Adrenal gland (tissue), 12 donors: ENCODE data around the gene NPVF. TPM values are rescaled to one million over a fixed set of nuclear protein-coding genes. Genes with fewer than 3 reads are reported as not detected.

Experiments used
- DNase-seq, 7 donors: peaks; one replicate each; pipeline ENCODE4 v3.0.0-alpha.2; 2019 to 2020
- H3K27ac ChIP-seq, 5 donors: fragments of 200-600 bp; sonication (generic) in 4 of 5; 1 replicate in 3 of 5; 2 replicates in 2 of 5; pipeline versions ENCODE4 v1.5.1 to v1.8.0; 2016 to 2020; ENCODE audit warnings: mild to moderate bottlenecking in 1 of 5
- H3K27me3 ChIP-seq: fragments of 200-600 bp; 2 replicates; pipeline ENCODE4 v1.8.0; 2021
- H3K36me3 ChIP-seq, 2 donors: fragments of 200-600 bp; replicated peaks in 1 of 2; 1 replicate in 1 of 2; 2 replicates in 1 of 2; pipeline versions ENCODE4 v1.5.1 to v1.8.0; 2018 to 2022
- H3K4me1 ChIP-seq, 2 donors: fragments of 200-600 bp; replicated peaks in 1 of 2; 1 replicate in 1 of 2; 2 replicates in 1 of 2; pipeline versions ENCODE4 v1.5.1 to v1.8.0; 2018 to 2021
- H3K4me3 ChIP-seq, 4 donors: fragments of 200-600 bp; sonication (generic) in 3 of 4; one replicate each; pipeline ENCODE4 v1.5.1; 2016 to 2018
- H3K9me3 ChIP-seq, 3 donors: fragments of 200-600 bp; sonication (generic) in 1 of 3; replicated peaks in 1 of 3; 1 replicate in 2 of 3; 2 replicates in 1 of 3; pipeline versions ENCODE4 v1.5.1 to v1.8.0; 2016 to 2021
- POLR2A ChIP-seq, 2 donors: fragments of 450-650 bp; IDR thresholded peaks; one replicate each; pipeline ENCODE4 v1.6.1; 2017; ENCODE audit warnings: antibody characterized with exemption in 2 of 2, mild to moderate bottlenecking in 2 of 2, moderate library complexity in 1 of 2
- WGBS, 4 donors: extraction: QIAGEN DNeasy Blood & Tissue Kit in 2 of 4; methylation state at CpG; one replicate each; pipeline versions ENCODE4 v1.1.5 to v1.1.7; 2013 to 2017; 5-methylcytosine and 5-hydroxymethylcytosine counted together
- intact Hi-C, 2 donors: fragments of 100-400 bp; cut with DNase I; formaldehyde crosslinking; loops; one replicate each; pipeline versions ENCODE4 v1.14.1 to v1.15.0; 2022 to 2023
- polyA plus RNA-seq, 3 donors: library from polyadenylated mRNA; stranded (reverse); fragments of 200-250 nt in 2 of 3; fragments of 350-450 nt in 1 of 3; fragmentation: Illumina TruSeq in 1 of 3; extraction: RNeasy Lipid Tissue Mini Kit (QIAGEN cat#74804) in 1 of 3; gene quantifications; one replicate each; pipeline ENCODE4 v1.2.3, GENCODE V29; 2013 to 2014
- total RNA-seq, 9 donors: library from RNA; depleted of rRNA in 4 of 9; stranded (reverse); fragments of >200 nt in 4 of 9; fragments of 120-200 nt in 1 of 9; fragmentation: NEBNext Ultra II Directional in 1 of 9; extraction: Animal tissue kit (Norgen Biotek cat#: 25700) in 1 of 9; gene quantifications; one replicate each; pipeline versions ENCODE4 v1.1.0 to v1.2.4, GENCODE V29; 2013 to 2023
- TF ChIP-seq, protein P1 (sequence below), 6 experiments: fragments of 450-650 bp in 4 of 6; fragments of 200-600 bp in 2 of 6; sonication (generic) in 1 of 6; IDR thresholded peaks; 1 replicate in 5 of 6; 2 replicates in 1 of 6; pipeline versions ENCODE4 v1.5.1 to v1.8.0; 2016 to 2021; ENCODE audit warnings: antibody characterized with exemption in 6 of 6, mild to moderate bottlenecking in 2 of 6, moderate library complexity in 1 of 6
- donor health status: healthy with polysubstance abuse.
- donor health status: Bipolar disorder and iron deficiency.
- donor health status: DM: yes; HTN: yes; CAD: no.
- donor health status: DM: no; HTN: no; CAD: no.
- donor health status: DM: no; HTN: no; CAD: no.
- donor health status: DM: yes; HTN: yes; CAD: no.

NPVF gene
- total and polyA plus RNA-seq, 12 donors, result not detected

DNA sequence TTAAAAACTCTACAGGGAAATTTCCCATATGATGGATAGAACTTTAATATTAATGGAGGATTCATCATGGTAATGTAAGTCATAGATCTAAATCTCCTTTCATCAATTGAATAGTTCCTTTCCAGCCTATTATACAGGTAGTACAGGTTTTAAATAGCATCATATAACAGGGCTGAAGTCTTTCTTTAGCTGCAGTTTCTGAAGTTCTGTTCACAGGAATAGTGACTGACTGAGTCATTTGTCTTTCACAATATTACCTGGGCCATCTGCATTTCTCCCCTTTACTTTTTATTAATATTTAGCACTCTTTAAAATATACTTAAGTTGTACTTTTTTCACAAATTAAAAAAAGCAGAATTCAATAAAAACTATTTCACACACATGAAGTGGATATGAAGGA, 12.6 kb upstream of the NPVF start:
- H3K27ac ChIP-seq, result no peak overlapping the region
- intact Hi-C loops, result no loop called here
- DNase-seq, result no peak
- no peaks in the 10 kb centered on the region for H3K9me3 ChIP-seq
- H3K36me3 ChIP-seq, result no peaks in the 10 kb centered on the region
- H3K4me1 ChIP-seq, result peaks cover 0 to 6% of the 10 kb centered on the region in 2 donors
- peaks cover 7% of the 10 kb centered on the region for H3K27me3 ChIP-seq
- no peak overlapping the region for H3K4me3 ChIP-seq
- TF ChIP-seq, protein P1, sequence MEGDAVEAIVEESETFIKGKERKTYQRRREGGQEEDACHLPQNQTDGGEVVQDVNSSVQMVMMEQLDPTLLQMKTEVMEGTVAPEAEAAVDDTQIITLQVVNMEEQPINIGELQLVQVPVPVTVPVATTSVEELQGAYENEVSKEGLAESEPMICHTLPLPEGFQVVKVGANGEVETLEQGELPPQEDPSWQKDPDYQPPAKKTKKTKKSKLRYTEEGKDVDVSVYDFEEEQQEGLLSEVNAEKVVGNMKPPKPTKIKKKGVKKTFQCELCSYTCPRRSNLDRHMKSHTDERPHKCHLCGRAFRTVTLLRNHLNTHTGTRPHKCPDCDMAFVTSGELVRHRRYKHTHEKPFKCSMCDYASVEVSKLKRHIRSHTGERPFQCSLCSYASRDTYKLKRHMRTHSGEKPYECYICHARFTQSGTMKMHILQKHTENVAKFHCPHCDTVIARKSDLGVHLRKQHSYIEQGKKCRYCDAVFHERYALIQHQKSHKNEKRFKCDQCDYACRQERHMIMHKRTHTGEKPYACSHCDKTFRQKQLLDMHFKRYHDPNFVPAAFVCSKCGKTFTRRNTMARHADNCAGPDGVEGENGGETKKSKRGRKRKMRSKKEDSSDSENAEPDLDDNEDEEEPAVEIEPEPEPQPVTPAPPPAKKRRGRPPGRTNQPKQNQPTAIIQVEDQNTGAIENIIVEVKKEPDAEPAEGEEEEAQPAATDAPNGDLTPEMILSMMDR (IDR thresholded peaks at IDR 0.05), result no peak
- no peak for TF ChIP-seq POLR2A (IDR thresholded peaks at IDR 0.05)

DNA sequence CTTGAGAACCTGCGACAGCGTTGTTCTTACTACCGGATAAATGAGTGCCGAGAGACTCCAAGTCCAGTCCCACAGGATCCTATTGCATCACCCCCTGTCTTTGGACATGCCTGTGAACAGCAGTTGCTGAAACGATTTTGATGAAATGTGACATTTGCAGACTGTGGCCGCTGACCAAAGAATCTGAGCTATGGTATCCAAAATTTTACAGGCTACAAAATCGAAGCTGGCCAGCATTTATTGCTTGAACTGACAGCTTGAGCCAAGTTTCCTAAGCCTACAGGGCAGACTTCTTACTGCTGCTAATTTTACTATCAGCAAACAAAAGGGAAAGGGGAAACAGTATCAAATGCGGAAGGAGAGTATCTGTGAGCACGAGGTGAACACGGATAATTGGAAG, 12.1 kb upstream of the NPVF start:
- no peak for TF ChIP-seq POLR2A (IDR thresholded peaks at IDR 0.05)
- TF ChIP-seq, protein P1 (IDR thresholded peaks at IDR 0.05), result no peak
- DNase-seq, result peak in 3 of 7 donors; percentile 5 to 57 (median 30)
- Histone ChIP-seq H3K27ac (no peak overlapping the region), H3K4me3 (no peak overlapping the region), H3K9me3 (no peaks in the 10 kb centered on the region), H3K27me3 (peaks cover 7% of the 10 kb centered on the region), H3K4me1 (peaks cover 0 to 6% of the 10 kb centered on the region in 2 donors), H3K36me3 (no peaks in the 10 kb centered on the region)
- WGBS, 4 donors, result 71 to 80% (median 73%) methylated on average over 10 of the region's 10 CpGs
- intact Hi-C loops, result no loop called here

- no peak overlapping the region for H3K27ac ChIP-seq
- no peak for DNase-seq
- no peaks in the 10 kb centered on the region for H3K36me3 ChIP-seq
- peaks cover 7% of the 10 kb centered on the region for H3K27me3 ChIP-seq
- H3K4me1 ChIP-seq, result peaks cover 0 to 6% of the 10 kb centered on the region in 2 donors
- WGBS, 4 donors, result 84 to 90% (median 88%) methylated on average over 3 of the region's 3 CpGs
- no peak for TF ChIP-seq POLR2A (IDR thresholded peaks at IDR 0.05)
- TF ChIP-seq, protein P1 (IDR thresholded peaks at IDR 0.05), result no peak
- intact Hi-C loops, result no loop called here
- no peaks in the 10 kb centered on the region for H3K9me3 ChIP-seq
- H3K4me3 ChIP-seq, result no peak overlapping the region
These were observed 11.6 kb upstream of the NPVF start for GRCh38 chr7:25239888-25240287.

DNA sequence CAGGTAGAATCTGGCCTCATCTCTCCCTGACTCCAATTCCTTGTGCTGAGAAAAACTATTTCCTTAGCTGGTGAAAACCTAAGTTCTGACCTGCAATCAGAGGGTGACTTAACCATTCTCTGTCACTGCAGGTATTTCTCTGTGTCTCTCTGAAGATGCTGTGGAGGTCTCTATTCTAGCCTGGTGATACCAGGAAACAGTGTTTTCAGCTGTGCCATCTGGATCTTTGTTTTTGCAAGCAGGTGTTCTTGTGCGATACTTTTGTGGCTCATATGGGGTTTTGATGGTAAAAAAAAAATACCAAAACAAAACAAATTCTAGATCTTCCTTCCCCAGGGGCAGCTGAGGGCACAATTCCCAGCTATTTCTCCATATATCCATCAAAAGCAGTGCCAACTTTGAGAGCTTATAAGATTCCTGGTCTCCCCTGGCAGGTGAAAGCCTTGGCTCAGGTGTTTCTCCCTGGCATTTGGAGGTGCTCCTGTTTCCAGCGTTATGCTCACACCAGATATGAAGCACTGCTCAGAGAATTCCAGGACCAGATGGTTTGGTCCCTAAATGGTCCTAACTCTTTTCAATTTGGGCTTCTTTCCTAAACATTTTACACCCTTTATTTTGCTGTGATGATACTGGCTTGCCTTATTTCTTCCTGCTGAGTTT, 9.9 kb upstream of the NPVF start:
- H3K9me3 ChIP-seq, result no peaks in the 10 kb centered on the region
- intact Hi-C loops, result no loop called here
- no peak overlapping the region for H3K27ac ChIP-seq
- no peaks in the 10 kb centered on the region for H3K36me3 ChIP-seq
- no peaks in the 10 kb centered on the region for H3K4me1 ChIP-seq
- no peak for TF ChIP-seq POLR2A (IDR thresholded peaks at IDR 0.05)
- TF ChIP-seq, protein P1 (IDR thresholded peaks at IDR 0.05), result no peak
- H3K4me3 ChIP-seq, result no peak overlapping the region
- peaks cover 10% of the 10 kb centered on the region for H3K27me3 ChIP-seq
- no peak for DNase-seq
- WGBS, 4 donors, result 75 to 83% (median 82%) methylated on average over 2 of the region's 2 CpGs
